ENCODE results near the gene TRPV5. TPM values are rescaled to one million over a fixed set of nuclear protein-coding genes. Genes with fewer than 3 reads are reported as not detected.

Gene TRPV5
- total and polyA plus RNA-seq, 2 donors (not counting 3 experiments of a cell fraction or from before 2014, with no cell fraction given), result not detected

GRCh38 chr7:142890874-142891485, 42.6 kb downstream of the TRPV5 start:
- intact Hi-C loops (cut with micrococcal nuclease), result no loop called here
- H3K9me3 ChIP-seq (replicated peaks; ENCODE audit: control insufficient read depth, insufficient read depth, low read length), result no peaks in the 10 kb centered on the region
- no peaks in the 10 kb centered on the region for H3K36me3 ChIP-seq (ENCODE audit: control insufficient read depth in 2 of 2, extremely low read depth in 1 of 2, insufficient read depth in 2 of 2, low read length in 2 of 2)
- no peaks in the 10 kb centered on the region for H3K4me1 ChIP-seq (ENCODE audit: control insufficient read depth, extremely low read depth, insufficient read depth, low read length)
- no peak overlapping the region for H3K4me3 ChIP-seq (replicated peaks in 1 of 3; ENCODE audit: insufficient read depth in 1 of 3, low read depth in 1 of 3, low read length in 3 of 3)
- no TSS peak for BruUV-seq (replicated peaks)
- no peak for TF ChIP-seq EZH2 (IDR thresholded peaks at IDR 0.05; ENCODE audit: borderline replicate concordance, low read depth, low read length, severe bottlenecking)
- no peak for TF ChIP-seq GATA2 (IDR thresholded peaks at IDR 0.05; ENCODE audit: insufficient read depth, insufficient read length, low read depth, low read length)
- no peak for TF ChIP-seq POLR2A (IDR thresholded peaks at IDR 0.05; ENCODE audit: low read depth, low read length)
- TF ChIP-seq FOS (IDR thresholded peaks at IDR 0.05; ENCODE audit: borderline replicate concordance, insufficient read depth, low read length), result no peak
- no peak for TF ChIP-seq MYC (IDR thresholded peaks at IDR 0.05; ENCODE audit: low read depth, low read length)
- TF ChIP-seq, protein P1, sequence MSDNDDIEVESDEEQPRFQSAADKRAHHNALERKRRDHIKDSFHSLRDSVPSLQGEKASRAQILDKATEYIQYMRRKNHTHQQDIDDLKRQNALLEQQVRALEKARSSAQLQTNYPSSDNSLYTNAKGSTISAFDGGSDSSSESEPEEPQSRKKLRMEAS (IDR thresholded peaks at IDR 0.05; ENCODE audit: insufficient read depth, insufficient read length), result no peak
- TF ChIP-seq POLR2AphosphoS5 (IDR thresholded peaks at IDR 0.05; ENCODE audit: insufficient read depth, low read depth, low read length), result no peak
- TF ChIP-seq, protein P2, sequence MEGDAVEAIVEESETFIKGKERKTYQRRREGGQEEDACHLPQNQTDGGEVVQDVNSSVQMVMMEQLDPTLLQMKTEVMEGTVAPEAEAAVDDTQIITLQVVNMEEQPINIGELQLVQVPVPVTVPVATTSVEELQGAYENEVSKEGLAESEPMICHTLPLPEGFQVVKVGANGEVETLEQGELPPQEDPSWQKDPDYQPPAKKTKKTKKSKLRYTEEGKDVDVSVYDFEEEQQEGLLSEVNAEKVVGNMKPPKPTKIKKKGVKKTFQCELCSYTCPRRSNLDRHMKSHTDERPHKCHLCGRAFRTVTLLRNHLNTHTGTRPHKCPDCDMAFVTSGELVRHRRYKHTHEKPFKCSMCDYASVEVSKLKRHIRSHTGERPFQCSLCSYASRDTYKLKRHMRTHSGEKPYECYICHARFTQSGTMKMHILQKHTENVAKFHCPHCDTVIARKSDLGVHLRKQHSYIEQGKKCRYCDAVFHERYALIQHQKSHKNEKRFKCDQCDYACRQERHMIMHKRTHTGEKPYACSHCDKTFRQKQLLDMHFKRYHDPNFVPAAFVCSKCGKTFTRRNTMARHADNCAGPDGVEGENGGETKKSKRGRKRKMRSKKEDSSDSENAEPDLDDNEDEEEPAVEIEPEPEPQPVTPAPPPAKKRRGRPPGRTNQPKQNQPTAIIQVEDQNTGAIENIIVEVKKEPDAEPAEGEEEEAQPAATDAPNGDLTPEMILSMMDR (IDR thresholded peaks at IDR 0.05; ENCODE audit: extremely low read depth in 1 of 2, insufficient read depth in 1 of 2, low read depth in 1 of 2, low read length in 2 of 2), result no peak
- no peak for TF ChIP-seq JUN (IDR thresholded peaks at IDR 0.05; ENCODE audit: borderline replicate concordance, insufficient read depth, insufficient read length, low read depth)
- no peak for FAIRE-seq
- H3K9ac ChIP-seq (replicated peaks; ENCODE audit: extremely low read depth, insufficient read depth, low read length), result no peak overlapping the region
- dilution Hi-C loops (cut with MboI; ENCODE audit: extremely low pct_ligation_motif_present, low sequenced_read_pairs), result no loop called here
- ChIA-PET POLR2A (no interaction called here), CTCF (no interaction called here)
- peaks cover 0 to 2% of the 10 kb centered on the region in 2 experiments for H3K27me3 ChIP-seq (ENCODE audit: control insufficient read depth in 2 of 2, insufficient read depth in 2 of 2, low read length in 2 of 2)
- H4K20me1 ChIP-seq (replicated peaks; ENCODE audit: control insufficient read depth, extremely low read depth, insufficient read depth, low read length), result no peaks in the 10 kb centered on the region
- H3K9me1 ChIP-seq (replicated peaks; ENCODE audit: control insufficient read depth, extremely low read depth, insufficient read depth, low read length), result no peaks in the 10 kb centered on the region
- H3K79me2 ChIP-seq (ENCODE audit: control insufficient read depth, insufficient read depth, low read length), result no peaks in the 10 kb centered on the region
- DNase-seq (ENCODE audit: low read depth, low spot score), result no peak
- no peak overlapping the region for H3K4me2 ChIP-seq (ENCODE audit: insufficient read depth, low read length)
- H3K27ac ChIP-seq (ENCODE audit: insufficient read depth, low read depth, low read length), result no peak overlapping the region
- H2AFZ ChIP-seq (ENCODE audit: low read depth, low read length), result no peak overlapping the region
